H1 (cell line): ENCODE data around the gene STYK1. TPM values are rescaled to one million over a fixed set of nuclear protein-coding genes. Genes with fewer than 3 reads are reported as not detected.

ENCODE experiments used
- CTCF ChIA-PET: fragments of 300-600 bp; sonication (Branson Sonifier 250); formaldehyde crosslinking; loops from one replicate; lab custom pipeline; 2021; ENCODE audit not compliant: partially characterized antibody; lab: Charles Lee
- POLR2A ChIA-PET: fragments of 300-600 bp; sonication (Branson Sonifier 250); formaldehyde crosslinking; loops from one replicate; lab custom pipeline; 2021; ENCODE audit warnings: inconsistent platforms; ENCODE audit not compliant: partially characterized antibody; lab: Charles Lee
- DNase-seq, 2 experiments: peaks; one replicate each; pipeline versions ENCODE4 v3.0.0 to v3.0.0-alpha.2; 2010 to 2022; ENCODE audit warnings: low spot score in 2 of 2, low read depth in 1 of 2, mixed read lengths in 1 of 2
- FAIRE-seq: peaks from 2 replicates; lab custom pipeline; 2011; peaks lifted over from hg19 to GRCh38; lab: Jason Lieb, UNC
- H2AFZ ChIP-seq: 2 replicates; pipeline ENCODE4 v1.8.1; 2012; ENCODE audit warnings: low read length, inconsistent platforms
- H2AK5ac ChIP-seq: 2 replicates; pipeline ENCODE4 v1.6.1; 2013; ENCODE audit warnings: low read depth, low read length
- H2BK120ac ChIP-seq: replicated peaks from 2 replicates; pipeline ENCODE3; 2013; ENCODE audit warnings: low read depth, low read length, inconsistent platforms
- H2BK12ac ChIP-seq: 2 replicates; pipeline ENCODE4 v1.6.1; 2013; ENCODE audit warnings: low read depth, low read length
- H2BK15ac ChIP-seq: 2 replicates; pipeline ENCODE4 v1.6.1; 2013; ENCODE audit warnings: low read length
- H2BK20ac ChIP-seq: 2 replicates; pipeline ENCODE4 v1.6.1; 2013; ENCODE audit warnings: low read length
- H2BK5ac ChIP-seq: 2 replicates; pipeline ENCODE4 v1.6.1; 2013; ENCODE audit warnings: low read depth, low read length
- H3K14ac ChIP-seq: 2 replicates; pipeline ENCODE4 v1.6.1; 2013; ENCODE audit warnings: inconsistent platforms; ENCODE audit not compliant: insufficient read length
- H3K18ac ChIP-seq: 2 replicates; pipeline ENCODE4 v1.6.1; 2013; ENCODE audit warnings: low read length; ENCODE audit errors: extremely low read depth
- H3K23ac ChIP-seq: 2 replicates; pipeline ENCODE4 v1.6.1; 2013; ENCODE audit warnings: inconsistent platforms; ENCODE audit not compliant: insufficient read length
- H3K23me2 ChIP-seq: 2 replicates; pipeline ENCODE4 v1.6.1; 2013; ENCODE audit warnings: low read depth, low read length
- H3K27ac ChIP-seq: 2 replicates; pipeline ENCODE4 v1.6.1; 2011; ENCODE audit warnings: low read depth, low read length, inconsistent platforms
- H3K27me3 ChIP-seq, 4 experiments: replicated peaks in 1 of 4; 1 replicate in 1 of 4; 2 replicates in 3 of 4; pipeline versions ENCODE4 v1.6.1 to v1.8.1; 2011 to 2013; ENCODE audit warnings: low read length in 3 of 4, mild to moderate bottlenecking in 3 of 4, inconsistent platforms in 2 of 4, mixed read lengths in 2 of 4, moderate library complexity in 1 of 4; ENCODE audit not compliant: control insufficient read depth in 3 of 4, insufficient read depth in 3 of 4; ENCODE audit errors: extremely low read depth in 1 of 4
- H3K36me3 ChIP-seq, 4 experiments: 2 replicates each; pipeline versions ENCODE4 v1.6.1 to v1.8.1; 2011 to 2013; ENCODE audit warnings: mild to moderate bottlenecking in 4 of 4, low read length in 3 of 4, moderate library complexity in 2 of 4, control low read depth in 1 of 4, inconsistent platforms in 1 of 4; ENCODE audit not compliant: insufficient read depth in 4 of 4, control insufficient read depth in 2 of 4
- H3K4ac ChIP-seq: replicated peaks from 2 replicates; pipeline ENCODE3; 2013; ENCODE audit warnings: low read length, low read depth, mixed read lengths, inconsistent platforms; ENCODE audit not compliant: insufficient read length
- H3K4me1 ChIP-seq, 4 experiments: replicated peaks in 1 of 4; 1 replicate in 1 of 4; 2 replicates in 3 of 4; pipeline versions ENCODE4 v1.6.1 to v1.8.1; 2011 to 2013; ENCODE audit warnings: low read length in 3 of 4, inconsistent platforms in 2 of 4, mixed read lengths in 1 of 4; ENCODE audit not compliant: insufficient read depth in 4 of 4, control insufficient read depth in 3 of 4
- H3K4me2 ChIP-seq, 2 experiments: 2 replicates each; pipeline versions ENCODE4 v1.6.1 to v1.8.1; 2011 to 2013; ENCODE audit warnings: low read depth in 2 of 2, low read length in 2 of 2, control low read depth in 1 of 2, inconsistent platforms in 1 of 2, mild to moderate bottlenecking in 1 of 2; ENCODE audit not compliant: insufficient read depth in 1 of 2
- H3K4me3 ChIP-seq, 4 experiments: fragments of 200-600, 300-600 bp in 1 of 4; sonication (generic), shearing (Covaris generic), sonication (Bioruptor Twin) in 1 of 4; 2 replicates each; pipeline versions ENCODE4 v1.5.1 to v1.8.1; 2011 to 2016; ENCODE audit warnings: low read length in 4 of 4, low read depth in 3 of 4, control low read depth in 2 of 4, inconsistent platforms in 2 of 4, mild to moderate bottlenecking in 2 of 4, mixed read lengths in 1 of 4, moderate library complexity in 1 of 4; ENCODE audit not compliant: insufficient read depth in 2 of 4; ENCODE audit errors: extremely low read depth in 1 of 4
- H3K56ac ChIP-seq: replicated peaks from 2 replicates; pipeline ENCODE3; 2013; ENCODE audit warnings: low read depth, mild to moderate bottlenecking, mixed read lengths, low read length, inconsistent platforms; ENCODE audit not compliant: insufficient read length
- H3K79me1 ChIP-seq: 2 replicates; pipeline ENCODE4 v1.6.1; 2013; ENCODE audit warnings: low read depth, low read length, control low read depth
- H3K79me2 ChIP-seq, 2 experiments: 2 replicates each; pipeline versions ENCODE4 v1.6.1 to v1.8.1; 2012 to 2013; ENCODE audit warnings: low read length in 2 of 2, mild to moderate bottlenecking in 2 of 2, inconsistent platforms in 1 of 2; ENCODE audit not compliant: insufficient read depth in 2 of 2, control insufficient read depth in 1 of 2
- H3K9ac ChIP-seq, 4 experiments: replicated peaks in 1 of 4; 1 replicate in 1 of 4; 2 replicates in 3 of 4; pipeline versions ENCODE4 v1.6.1 to v1.8.1; 2011 to 2013; ENCODE audit warnings: low read depth in 3 of 4, low read length in 3 of 4, control low read depth in 2 of 4, mild to moderate bottlenecking in 2 of 4, moderate library complexity in 2 of 4, inconsistent platforms in 1 of 4; ENCODE audit errors: extremely low read depth in 1 of 4
- H3K9me3 ChIP-seq, 2 experiments: 2 replicates each; pipeline versions ENCODE4 v1.6.1 to v1.8.1; 2012 to 2013; ENCODE audit warnings: mild to moderate bottlenecking in 2 of 2, moderate library complexity in 2 of 2, control low read depth in 1 of 2, inconsistent platforms in 1 of 2, low read depth in 1 of 2, low read length in 1 of 2, mixed read lengths in 1 of 2; ENCODE audit not compliant: insufficient read depth in 2 of 2
- H4K20me1 ChIP-seq, 2 experiments: replicated peaks in 1 of 2; 2 replicates each; pipeline versions ENCODE3 to v1.8.1; 2011 to 2013; ENCODE audit warnings: inconsistent platforms in 2 of 2, low read length in 2 of 2, mild to moderate bottlenecking in 1 of 2; ENCODE audit not compliant: insufficient read depth in 2 of 2, control insufficient read depth in 1 of 2
- H4K5ac ChIP-seq: 2 replicates; pipeline ENCODE4 v1.6.1; 2013; ENCODE audit warnings: low read length, low read depth, mixed read lengths, inconsistent platforms; ENCODE audit not compliant: insufficient read length
- H4K8ac ChIP-seq: 2 replicates; pipeline ENCODE4 v1.8.0; 2013; ENCODE audit warnings: mild to moderate bottlenecking, moderate library complexity, low read length, inconsistent platforms; ENCODE audit not compliant: insufficient read depth; ENCODE audit errors: extremely low read depth
- H4K91ac ChIP-seq: replicated peaks from 2 replicates; pipeline ENCODE3; 2013; ENCODE audit warnings: low read length, mixed read lengths, inconsistent platforms; ENCODE audit not compliant: insufficient read length
- RNF2 ChIP-seq: fragments of 200-900, 300-1000 bp; sonication (generic); IDR thresholded peaks from 2 replicates; pipeline ENCODE4 v1.7.1; 2016; ENCODE audit warnings: borderline replicate concordance, low read depth, mild to moderate bottlenecking, antibody characterized with exemption, low read length; ENCODE audit not compliant: poor library complexity, severe bottlenecking; ENCODE audit errors: missing control alignments
- WGBS, 2 experiments: shearing (Covaris generic) in 1 of 2; methylation state at CpG; one replicate each; pipeline versions ENCODE4 v1.1.6 to v1.1.7; 2013 to 2015; ENCODE audit warnings: low lambda C conversion rate in 2 of 2, mixed read lengths in 2 of 2, inconsistent platforms in 1 of 2, low coverage in 1 of 2, missing lambda C conversion rate in 1 of 2; ENCODE audit not compliant: insufficient replicate concordance in 2 of 2, insufficient coverage in 1 of 2, insufficient read length in 1 of 2; ENCODE audit errors: extremely low coverage in 1 of 2, missing lambda C conversion rate in 1 of 2; 5-methylcytosine and 5-hydroxymethylcytosine counted together
- polyA plus RNA-seq, 7 experiments: library from polyadenylated mRNA; depleted of rRNA in 3 of 7; stranded (reverse) in 5 of 7; unstranded in 2 of 7; fragments of >200 nt in 5 of 7; fragments of 200-250 nt in 2 of 7; gene quantifications; 1 replicate in 5 of 7; 2 replicates in 1 of 7; 4 replicates in 1 of 7; pipeline versions ENCODE4 v1.2.1 to v1.2.3, GENCODE V29; 2011 to 2013; ENCODE audit warnings: missing spikeins in 2 of 7, mixed read lengths in 2 of 7
- total RNA-seq: library from RNA; stranded (reverse); fragmentation: NEBNext Ultra II Directional; extraction: Animal tissue kit (Norgen Biotek cat#: 25700); gene quantifications from 2 replicates; pipeline ENCODE4 v1.2.1, GENCODE V29; 2021

Gene STYK1
- total and polyA plus RNA-seq, 2 of the 8 experiments (the other 6 are each of a cell fraction or from before 2014, with no cell fraction given), result 0.38 to 1.1 TPM

DNA sequence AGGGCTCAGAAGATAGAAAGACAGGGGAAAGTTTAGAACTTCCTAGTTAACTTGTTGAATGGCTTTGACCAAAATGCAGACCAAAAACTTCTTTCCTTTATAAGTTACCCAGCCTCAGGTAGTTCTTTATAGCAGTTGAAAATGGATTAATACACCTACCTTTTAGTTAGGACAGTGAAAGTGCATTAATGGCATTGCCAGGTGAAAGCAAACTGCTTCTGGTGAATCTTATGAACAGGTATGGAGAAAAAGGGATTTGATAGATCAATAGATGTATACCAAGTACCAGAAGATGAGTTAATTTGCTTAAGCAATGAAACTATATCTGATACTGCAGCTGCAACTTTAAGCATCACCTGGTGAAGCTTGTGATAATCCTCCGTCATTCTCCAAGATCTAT, 14.2 kb upstream of the STYK1 start:
- no peak overlapping the region for H3K4me3 ChIP-seq
- no peaks in the 10 kb centered on the region for H3K27me3 ChIP-seq
- 0 out of 8 replicates have a peak, but pooled peaks cover 0 to 4% (median 0%) of the 10 kb centered on the region in 4 experiments for H3K36me3 ChIP-seq
- no peak overlapping the region for H2BK20ac ChIP-seq
- H4K5ac ChIP-seq, result no peak overlapping the region
- H3K14ac ChIP-seq, result no peak overlapping the region
- ChIA-PET CTCF (interaction anchor here (1.0 kb wide), 1 partner anchor 74 kb away, joined by 3 read pairs; the partner anchor contains the start of gene MAGOHB), POLR2A (interaction anchor here (1.3 kb wide), 1 partner anchor 35 kb away, joined by 3 read pairs; the partner anchor contains the start of gene YBX3)
- no peak overlapping the region for H3K56ac ChIP-seq
- no peak overlapping the region for H2BK15ac ChIP-seq
- no peak overlapping the region for H3K9ac ChIP-seq
- no peaks in the 10 kb centered on the region for H3K79me1 ChIP-seq
- H2BK12ac ChIP-seq, result no peak overlapping the region
- no peak overlapping the region for H3K27ac ChIP-seq
- H4K91ac ChIP-seq, result no peak overlapping the region
- WGBS, 2 experiments, result 88% methylated on average over 1 of the region's 1 CpG; no CpG with 5 or more reads in 1 of the 2 experiments
- H4K8ac ChIP-seq, result no peak overlapping the region
- no peak overlapping the region for H3K18ac ChIP-seq
- H3K79me2 ChIP-seq, result no peaks in the 10 kb centered on the region
- no peak overlapping the region for H2BK120ac ChIP-seq
- no peak for FAIRE-seq
- no peak overlapping the region for H2AFZ ChIP-seq
- no peak overlapping the region for H3K23ac ChIP-seq
- no peak overlapping the region for H2BK5ac ChIP-seq
- H3K4ac ChIP-seq, result no peak overlapping the region
- H3K4me1 ChIP-seq, result no peaks in the 10 kb centered on the region
- H3K4me2 ChIP-seq, result no peak overlapping the region
- DNase-seq, result no peak
- H4K20me1 ChIP-seq, result no peaks in the 10 kb centered on the region
- TF ChIP-seq RNF2, result no peak
- H3K9me3 ChIP-seq, result no peaks in the 10 kb centered on the region; a peak in 1 of 4 replicates
- no peaks in the 10 kb centered on the region for H3K23me2 ChIP-seq
- H2AK5ac ChIP-seq, result no peak overlapping the region
